Right forelimb (tissue), 1 donor: ENCODE results near the gene MRPL19.
"Not testable (repeated sequence)": the region's sequence is repeated elsewhere in the genome, so short reads cannot be mapped to it uniquely, and the experiment has no call there.

Experiments
- DNase-seq: peaks from one replicate; pipeline ENCODE4 v3.0.0-alpha.2; 2018

The MRPL19 gene

GRCh38 chr2:75616933-75617332 is 29.6 kb upstream of the MRPL19 start:
- no peak for DNase-seq

GRCh38 chr2:75619956-75620740 is 26.4 kb upstream of the MRPL19 start:
- DNase-seq: no peak

DNA sequence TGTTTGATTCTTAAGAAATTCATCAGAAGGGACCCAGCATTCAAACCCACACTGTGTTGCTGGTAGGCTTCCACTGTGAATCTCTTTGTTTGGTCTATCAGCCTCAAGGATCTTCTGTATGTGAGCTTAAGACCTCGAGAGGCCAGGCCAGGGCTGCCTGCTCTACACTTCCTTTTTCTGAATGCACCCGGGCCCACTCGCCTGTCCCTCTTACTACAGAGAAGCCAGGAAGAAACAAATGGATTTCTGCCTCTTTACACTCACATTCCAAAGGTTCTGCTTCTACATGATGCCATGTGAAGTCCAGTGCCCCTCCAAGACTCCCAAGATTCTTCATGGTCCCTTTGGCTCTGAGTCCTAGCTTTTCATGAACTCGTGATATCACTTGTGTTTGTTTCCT is 25.4 kb upstream of the MRPL19 start:
- no peak for DNase-seq

- no peak for DNase-seq
These were observed 24.1 kb upstream of the MRPL19 start for GRCh38 chr2:75622500-75622899.

DNA sequence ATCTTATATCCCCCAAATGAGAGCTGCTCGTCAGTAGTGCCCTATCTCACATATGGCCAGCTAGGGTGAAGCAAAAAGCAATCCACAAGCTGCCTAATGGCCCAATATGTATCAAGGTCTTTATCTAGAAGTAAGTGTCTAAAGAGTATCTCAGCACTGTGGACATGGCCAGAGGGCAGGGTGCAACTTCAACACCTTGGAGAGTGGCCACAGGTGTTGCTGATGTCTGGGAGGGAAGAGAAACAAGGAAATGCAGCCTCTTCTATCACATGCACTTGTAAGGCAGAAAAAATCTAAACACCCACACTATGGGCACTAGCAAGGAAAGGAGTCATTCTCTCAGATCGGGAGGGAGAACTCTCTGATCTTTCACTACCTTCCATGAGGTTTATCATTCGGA is 23.7 kb upstream of the MRPL19 start:
- DNase-seq: no peak

- DNase-seq: peak; percentile 82
These were observed 18.6 kb upstream of the MRPL19 start for GRCh38 chr2:75627902-75628504.

DNA sequence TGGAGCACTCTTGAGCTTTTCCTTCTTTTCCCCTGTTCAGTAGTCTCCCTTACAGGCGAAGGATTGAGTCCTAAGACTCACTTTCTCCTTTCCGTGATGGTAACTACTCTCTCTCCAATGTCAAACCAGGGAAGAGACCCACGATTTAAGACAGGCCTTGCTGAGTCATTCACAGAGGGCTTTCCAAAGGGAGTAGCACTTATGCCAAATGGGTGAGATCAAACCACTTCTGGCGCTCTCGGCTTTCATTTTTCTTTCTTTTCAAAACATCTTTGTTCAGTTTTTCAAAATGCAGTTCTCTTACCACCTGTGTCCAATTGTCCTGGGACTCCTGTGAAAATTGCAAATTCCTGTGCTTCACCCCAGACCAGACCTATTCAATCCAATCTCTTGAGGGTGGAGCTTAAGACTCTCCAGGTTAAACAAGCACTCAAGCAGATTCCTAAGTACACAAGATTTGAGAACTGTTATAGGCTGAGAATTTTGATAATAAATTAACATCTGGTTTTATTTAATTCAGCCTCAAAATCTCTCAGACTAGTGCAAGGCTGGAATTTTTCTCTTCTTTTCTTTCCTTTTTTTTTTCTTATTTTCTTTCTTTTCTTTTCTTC is 14.4 kb upstream of the MRPL19 start:
- no peak for DNase-seq

GRCh38 chr2:75632813-75633212 is 13.8 kb upstream of the MRPL19 start:
- DNase-seq: no peak

DNA sequence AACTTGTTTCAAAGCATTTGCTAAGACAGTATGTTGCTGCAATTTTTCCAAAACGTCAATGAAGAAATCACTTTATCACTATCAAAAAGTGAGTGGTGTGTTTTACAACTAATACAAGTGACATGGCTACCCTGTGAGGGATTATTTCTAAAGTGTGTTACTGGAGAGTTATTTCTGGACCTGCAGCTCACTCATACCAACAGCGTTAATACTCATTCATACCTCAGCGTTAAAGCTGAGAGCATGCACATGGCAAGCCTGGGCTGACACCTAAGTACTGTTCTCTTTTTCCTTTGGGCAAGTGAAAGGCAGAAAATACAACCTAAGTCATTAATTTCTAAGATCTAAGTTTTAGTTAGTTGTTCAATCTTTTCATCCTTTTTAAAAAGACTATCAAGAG is 13.0 kb upstream of the MRPL19 start:
- no peak for DNase-seq

DNA sequence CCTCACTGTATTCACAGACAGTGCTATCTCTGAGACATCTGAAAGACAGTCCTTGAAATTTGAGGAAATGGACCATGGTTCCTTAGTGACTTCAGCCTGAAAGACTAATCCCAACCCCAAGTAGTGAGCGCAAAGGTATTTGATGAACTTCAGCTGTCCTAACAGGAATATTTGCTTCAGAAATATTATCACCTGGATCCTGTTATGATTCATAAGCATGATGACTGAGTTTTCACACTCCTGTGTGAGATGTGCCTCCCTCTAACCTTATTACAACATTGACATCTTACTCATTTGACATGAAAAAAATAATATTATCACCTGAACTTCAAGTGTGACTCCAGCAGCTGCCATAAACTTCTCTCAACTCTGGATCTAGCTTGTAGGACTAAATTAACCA is 11.6 kb upstream of the MRPL19 start:
- no peak for DNase-seq

GRCh38 chr2:75637568-75637967 is 9.0 kb upstream of the MRPL19 start:
- no peak for DNase-seq

DNA sequence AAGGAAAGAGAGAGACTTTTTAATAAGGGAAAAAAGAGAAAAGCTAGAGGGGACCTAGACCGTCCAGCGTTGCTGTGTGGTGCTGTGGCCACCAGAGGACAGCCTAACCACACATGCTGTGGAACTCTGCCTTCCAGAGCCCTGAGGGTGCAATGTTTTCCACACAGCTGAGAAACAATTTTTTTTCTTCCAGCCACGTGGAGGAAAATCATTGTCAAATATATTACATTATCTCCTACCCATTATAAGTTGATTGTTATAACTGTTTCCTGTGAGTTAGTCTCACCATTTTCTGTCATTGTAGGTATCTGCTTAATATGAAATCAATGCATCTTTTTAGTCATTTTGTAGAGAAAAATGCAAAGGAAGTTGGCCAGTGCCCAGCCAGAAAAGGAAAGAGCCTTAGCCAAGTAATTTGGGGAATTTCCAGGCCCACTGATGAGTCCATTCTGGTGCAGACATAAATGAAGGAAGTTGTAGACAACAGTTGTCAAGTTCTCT is 5.9 kb upstream of the MRPL19 start:
- DNase-seq: peak; percentile 70

GRCh38 chr2:75641587-75641986 is 5.0 kb upstream of the MRPL19 start:
- no peak for DNase-seq

DNA sequence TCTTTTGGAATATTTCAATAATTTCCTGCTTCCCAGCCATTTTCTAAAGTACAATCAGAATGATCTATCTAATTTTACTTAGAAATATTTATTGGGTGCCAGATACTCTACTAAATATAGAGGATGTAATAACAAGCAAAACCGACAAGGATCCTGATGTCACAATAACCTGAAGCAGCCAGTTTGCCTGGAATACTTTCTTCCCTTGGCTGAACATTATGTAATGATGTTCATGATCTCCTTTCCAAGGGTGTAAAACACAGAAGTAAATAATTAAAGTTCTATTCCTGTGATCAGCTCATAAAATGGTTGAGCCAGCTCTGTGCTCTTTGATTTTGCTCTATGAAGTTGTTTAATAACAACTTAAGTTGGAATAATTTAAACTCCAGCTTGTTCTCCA is 2.6 kb upstream of the MRPL19 start:
- DNase-seq: no peak

GRCh38 chr2:75645643-75646042 is 940 bp upstream of the MRPL19 start:
- no peak for DNase-seq

- DNase-seq: no peak
These were observed 447 bp upstream of the MRPL19 start for GRCh38 chr2:75646090-75646582.

DNA sequence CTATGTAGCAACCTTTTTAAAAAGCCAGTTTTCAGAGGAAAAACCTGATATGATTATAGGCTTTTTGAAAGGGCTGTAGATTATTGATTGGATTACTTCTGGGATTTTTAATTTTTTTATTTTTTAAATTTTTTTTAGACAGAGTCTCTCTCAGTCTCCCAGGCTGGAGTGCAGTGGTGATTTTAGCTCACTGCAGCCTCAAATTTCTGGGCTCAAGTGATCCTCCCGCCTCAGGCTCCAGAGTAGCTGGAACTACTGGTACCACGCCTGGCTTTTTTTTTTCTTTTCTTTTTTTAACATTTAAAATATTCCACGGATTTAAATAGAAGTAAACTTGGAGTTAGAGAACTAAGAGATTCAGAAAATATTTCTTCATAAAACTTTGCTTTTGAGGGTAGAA is 1.2 kb downstream of the MRPL19 start:
- no peak for DNase-seq

DNA sequence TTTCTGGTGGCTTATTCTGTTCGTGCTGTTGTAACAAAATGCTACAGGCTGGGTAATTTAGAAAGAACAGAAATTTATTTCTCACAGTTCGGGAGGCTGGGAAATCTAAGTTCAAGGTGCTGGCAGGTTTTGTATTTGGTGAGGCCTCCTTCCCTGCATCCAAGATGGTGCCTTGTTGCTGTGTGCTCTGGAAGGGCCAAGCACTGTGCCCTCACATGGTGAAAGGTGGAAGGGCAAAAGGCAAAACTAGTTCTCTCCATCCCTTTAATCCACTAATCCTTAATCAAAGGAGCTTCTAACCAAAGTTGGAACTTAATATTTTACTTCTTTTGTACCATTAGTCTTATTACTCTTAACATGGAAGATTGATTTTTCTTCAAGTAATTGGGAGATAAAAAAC is 7.4 kb downstream of the MRPL19 start:
- DNase-seq: no peak

GRCh38 chr2:75655861-75656260 is 9.3 kb downstream of the MRPL19 start:
- DNase-seq: no peak

DNA sequence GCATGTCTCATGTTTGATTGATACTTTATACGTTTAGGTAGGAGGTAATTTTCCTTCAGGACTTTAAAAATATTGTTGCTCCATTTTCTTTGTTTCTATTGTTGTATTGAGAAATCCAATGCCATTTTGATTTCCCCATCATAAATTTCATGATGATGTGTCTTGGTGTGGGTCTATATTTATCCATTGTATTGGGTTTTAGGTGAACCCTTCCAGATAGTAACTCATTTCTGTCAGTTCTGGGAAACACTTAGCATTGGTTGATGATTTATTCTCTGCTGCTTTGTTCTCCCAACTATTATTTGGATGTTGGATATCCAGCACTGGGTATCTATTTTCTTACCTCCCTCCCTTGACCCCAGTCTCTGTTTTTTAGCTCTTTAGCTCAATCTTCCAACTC is 10.0 kb downstream of the MRPL19 start:
- no peak for DNase-seq

- DNase-seq: no peak
These were observed 11.2 kb downstream of the MRPL19 start for GRCh38 chr2:75657798-75658197.

- no peak for DNase-seq
These were observed 20.3 kb downstream of the MRPL19 start for GRCh38 chr2:75666911-75667310.

DNA sequence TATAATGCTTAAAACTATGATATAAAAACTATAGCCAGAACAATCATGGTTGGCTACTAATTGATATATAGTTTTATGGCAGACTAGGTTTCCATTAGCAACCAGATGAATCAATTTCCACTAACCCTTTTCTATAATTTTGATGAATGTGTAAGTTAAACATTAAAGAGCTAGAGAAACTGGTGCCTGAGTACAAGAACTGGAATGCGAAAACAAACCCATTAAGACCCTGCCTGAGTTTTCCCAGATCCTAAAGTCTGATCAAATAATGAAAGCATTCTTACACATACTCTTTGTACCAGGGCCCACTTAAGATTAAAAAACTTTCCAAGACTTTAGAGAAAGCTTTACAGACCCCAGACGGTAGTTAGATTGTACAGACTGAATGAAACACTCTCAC is 21.3 kb downstream of the MRPL19 start:
- no peak for DNase-seq

GRCh38 chr2:75675423-75675822 is 28.8 kb downstream of the MRPL19 start:
- DNase-seq: not testable (repeated sequence)
